MCF 10A (cell line): Measurements from ENCODE around the gene TXLNB. TPM values are rescaled to one million over a fixed set of nuclear protein-coding genes. Genes with fewer than 3 reads are reported as not detected.

Experiments used
- BruUV-seq: library from RNA; stranded (reverse); fragments of 400-500 nt; replicated peaks from 2 replicates; lab custom pipeline; 2021; lab: Mats Ljungman, UMichigan
- CTCF ChIA-PET: fragments of 300-600 bp; sonication (Branson Sonifier 250); formaldehyde crosslinking; extraction: SDS; loops from one replicate; lab custom pipeline; 2021; ENCODE audit warnings: antibody characterized with exemption, inconsistent platforms; lab: Yijun Ruan, JAX
- POLR2A ChIA-PET: fragments of 300-600, 350-650 bp; sonication (Branson Sonifier 250); formaldehyde crosslinking; extraction: SDS; loops from one replicate; lab custom pipeline; 2020; ENCODE audit warnings: antibody characterized with exemption, inconsistent platforms; lab: Yijun Ruan, JAX
- DNase-seq: peaks from one replicate; pipeline ENCODE4 v3.0.0-alpha.2; 2018; ENCODE audit not compliant: unreplicated experiment
- H3K27ac Mint-ChIP-seq: one replicate; pipeline ENCODE4 v1.8.0; 2022; ENCODE audit warnings: mild to moderate bottlenecking, low read depth, mixed read lengths; ENCODE audit not compliant: unreplicated experiment
- H3K27me3 Mint-ChIP-seq: one replicate; pipeline ENCODE4 v1.8.0; 2022; ENCODE audit warnings: mixed read lengths; ENCODE audit not compliant: insufficient read depth, unreplicated experiment
- H3K36me3 Mint-ChIP-seq: one replicate; pipeline ENCODE4 v1.8.0; 2022; ENCODE audit warnings: mild to moderate bottlenecking, moderate library complexity, mixed read lengths; ENCODE audit not compliant: insufficient read depth, unreplicated experiment
- H3K4me1 Mint-ChIP-seq: one replicate; pipeline ENCODE4 v1.8.0; 2022; ENCODE audit warnings: mixed read lengths; ENCODE audit not compliant: insufficient read depth, unreplicated experiment
- H3K4me3 Mint-ChIP-seq: one replicate; pipeline ENCODE4 v1.8.0; 2022; ENCODE audit warnings: mild to moderate bottlenecking, moderate library complexity, mixed read lengths; ENCODE audit not compliant: unreplicated experiment
- H3K9me3 Mint-ChIP-seq: one replicate; pipeline ENCODE4 v1.8.0; 2022; ENCODE audit warnings: mixed read lengths; ENCODE audit not compliant: unreplicated experiment
- intact Hi-C: fragments of 100-400 bp; cut with micrococcal nuclease; formaldehyde crosslinking; loops from 2 replicates; pipeline ENCODE4 v1.14.1; 2022
- total RNA-seq: library from RNA; stranded (reverse); gene quantifications from 2 replicates; pipeline ENCODE4 v1.2.3, GENCODE V29; 2022
- TF ChIP-seq, protein P1 (sequence below): fragments of 200-600 bp; IDR thresholded peaks from one replicate; pipeline ENCODE4 v1.8.0; 2022; ENCODE audit warnings: antibody characterized with exemption, mild to moderate bottlenecking; ENCODE audit not compliant: unreplicated experiment

Gene TXLNB
- total RNA-seq, 1 experiment from 2014 or later: not detected

- DNase-seq: no peak
- no peak overlapping the region for H3K27ac Mint-ChIP-seq
- intact Hi-C loops: no loop called here
- no peaks in the 10 kb centered on the region for H3K9me3 Mint-ChIP-seq
- no peak overlapping the region for H3K4me3 Mint-ChIP-seq
- ChIA-PET CTCF (no interaction called here), POLR2A (no interaction called here)
- H3K4me1 Mint-ChIP-seq: no peaks in the 10 kb centered on the region
- TF ChIP-seq, protein P1, sequence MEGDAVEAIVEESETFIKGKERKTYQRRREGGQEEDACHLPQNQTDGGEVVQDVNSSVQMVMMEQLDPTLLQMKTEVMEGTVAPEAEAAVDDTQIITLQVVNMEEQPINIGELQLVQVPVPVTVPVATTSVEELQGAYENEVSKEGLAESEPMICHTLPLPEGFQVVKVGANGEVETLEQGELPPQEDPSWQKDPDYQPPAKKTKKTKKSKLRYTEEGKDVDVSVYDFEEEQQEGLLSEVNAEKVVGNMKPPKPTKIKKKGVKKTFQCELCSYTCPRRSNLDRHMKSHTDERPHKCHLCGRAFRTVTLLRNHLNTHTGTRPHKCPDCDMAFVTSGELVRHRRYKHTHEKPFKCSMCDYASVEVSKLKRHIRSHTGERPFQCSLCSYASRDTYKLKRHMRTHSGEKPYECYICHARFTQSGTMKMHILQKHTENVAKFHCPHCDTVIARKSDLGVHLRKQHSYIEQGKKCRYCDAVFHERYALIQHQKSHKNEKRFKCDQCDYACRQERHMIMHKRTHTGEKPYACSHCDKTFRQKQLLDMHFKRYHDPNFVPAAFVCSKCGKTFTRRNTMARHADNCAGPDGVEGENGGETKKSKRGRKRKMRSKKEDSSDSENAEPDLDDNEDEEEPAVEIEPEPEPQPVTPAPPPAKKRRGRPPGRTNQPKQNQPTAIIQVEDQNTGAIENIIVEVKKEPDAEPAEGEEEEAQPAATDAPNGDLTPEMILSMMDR: no peak
- no TSS peak for BruUV-seq
- H3K27me3 Mint-ChIP-seq: no peaks in the 10 kb centered on the region
- H3K36me3 Mint-ChIP-seq: no peaks in the 10 kb centered on the region
Observed at GRCh38 chr6:139284789-139285188, 7.0 kb downstream of the TXLNB start.

GRCh38 chr6:139282684-139283083, 9.1 kb downstream of the TXLNB start:
- TF ChIP-seq, protein P1: no peak
- POLR2A ChIA-PET: no interaction called here
- H3K4me1 Mint-ChIP-seq: peaks cover 4% of the 10 kb centered on the region
- H3K9me3 Mint-ChIP-seq: no peaks in the 10 kb centered on the region
- H3K27me3 Mint-ChIP-seq: no peaks in the 10 kb centered on the region
- no peaks in the 10 kb centered on the region for H3K36me3 Mint-ChIP-seq
- no peak for DNase-seq
- intact Hi-C loops: no loop called here
- CTCF ChIA-PET: interaction anchor here (0.6 kb wide), 1 partner anchor 37 kb away, joined by 5 read pairs; no protein-coding TSS in a partner anchor
- no peak overlapping the region for H3K27ac Mint-ChIP-seq
- BruUV-seq: no TSS peak
- H3K4me3 Mint-ChIP-seq: no peak overlapping the region

DNA sequence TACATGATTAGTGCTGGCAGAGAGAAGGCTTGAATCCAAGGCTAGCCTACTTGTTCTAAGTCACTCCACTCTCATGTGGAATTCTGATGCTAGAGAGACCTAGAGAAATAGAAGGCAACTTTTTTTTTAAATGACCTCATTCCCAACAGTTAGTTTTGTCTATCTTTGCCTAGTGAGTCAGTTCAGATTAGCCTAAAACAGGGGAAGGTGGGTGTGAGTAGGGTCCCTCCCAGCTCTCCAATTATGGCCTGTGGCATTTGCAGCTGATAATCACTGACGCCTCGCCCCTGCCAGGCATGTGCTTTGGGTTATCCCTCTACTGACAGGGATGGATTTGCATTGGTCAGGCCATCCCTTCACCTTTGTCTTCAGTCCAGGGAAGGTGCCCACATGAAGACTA, 13.6 kb downstream of the TXLNB start:
- H3K36me3 Mint-ChIP-seq: no peaks in the 10 kb centered on the region
- ChIA-PET POLR2A (no interaction called here), CTCF (no interaction called here)
- no peak for DNase-seq
- peaks cover 4% of the 10 kb centered on the region for H3K4me1 Mint-ChIP-seq
- H3K9me3 Mint-ChIP-seq: no peaks in the 10 kb centered on the region
- TF ChIP-seq, protein P1: no peak
- no peaks in the 10 kb centered on the region for H3K27me3 Mint-ChIP-seq
- no TSS peak for BruUV-seq
- no peak overlapping the region for H3K4me3 Mint-ChIP-seq
- no peak overlapping the region for H3K27ac Mint-ChIP-seq
- intact Hi-C loops: no loop called here

GRCh38 chr6:139277587-139277986, 14.2 kb downstream of the TXLNB start:
- Mint-ChIP-seq H3K4me3 (no peak overlapping the region), H3K9me3 (no peaks in the 10 kb centered on the region), H3K4me1 (peaks cover 4% of the 10 kb centered on the region), H3K36me3 (no peaks in the 10 kb centered on the region), H3K27ac (no peak overlapping the region), H3K27me3 (no peaks in the 10 kb centered on the region)
- POLR2A ChIA-PET: no interaction called here
- DNase-seq: no peak
- TF ChIP-seq, protein P1: no peak
- intact Hi-C loops: no loop called here
- CTCF ChIA-PET: no interaction called here
- no TSS peak for BruUV-seq
